Calu3 (cell line): ENCODE data around the gene E2F4. TPM values are rescaled to one million over a fixed set of nuclear protein-coding genes. Genes with fewer than 3 reads are reported as not detected.

Experiments
- BruUV-seq: library from RNA; stranded (reverse); fragments of 400-500 nt; replicated peaks from 2 replicates; lab custom pipeline; 2021; lab: Mats Ljungman, UMichigan
- CTCF ChIA-PET: fragments of 300-600 bp; sonication (Branson Sonifier 250); formaldehyde crosslinking; loops from one replicate; lab custom pipeline; 2022; ENCODE audit warnings: antibody characterized with exemption; lab: Charles Lee
- DNase-seq: peaks from one replicate; pipeline ENCODE4 v3.0.0; 2022
- H3K27ac Mint-ChIP-seq: one replicate; pipeline ENCODE4 v1.8.0; 2022; ENCODE audit warnings: mixed read lengths; ENCODE audit not compliant: unreplicated experiment
- H3K27me3 Mint-ChIP-seq: one replicate; pipeline ENCODE4 v1.8.0; 2022; ENCODE audit warnings: mixed read lengths; ENCODE audit not compliant: unreplicated experiment
- H3K36me3 Mint-ChIP-seq: one replicate; pipeline ENCODE4 v1.8.0; 2022; ENCODE audit warnings: mild to moderate bottlenecking, moderate library complexity, mixed read lengths; ENCODE audit not compliant: insufficient read depth, unreplicated experiment
- H3K4me1 Mint-ChIP-seq: one replicate; pipeline ENCODE4 v1.8.0; 2022; ENCODE audit warnings: mild to moderate bottlenecking, low read depth, mixed read lengths; ENCODE audit not compliant: unreplicated experiment
- H3K4me3 Mint-ChIP-seq: one replicate; pipeline ENCODE4 v1.8.0; 2022; ENCODE audit warnings: mild to moderate bottlenecking, low read depth, moderate library complexity, mixed read lengths; ENCODE audit not compliant: unreplicated experiment
- H3K9me3 Mint-ChIP-seq: one replicate; pipeline ENCODE4 v1.8.0; 2022; ENCODE audit warnings: low read depth, mixed read lengths; ENCODE audit not compliant: unreplicated experiment
- intact Hi-C: fragments of 100-400 bp; cut with micrococcal nuclease; formaldehyde crosslinking; loops from one replicate; pipeline ENCODE4 v1.10.0; 2022; ENCODE audit not compliant: unreplicated experiment
- total RNA-seq: library from RNA; stranded (reverse); gene quantifications from 2 replicates; pipeline ENCODE4 v1.2.3, GENCODE V29; 2022
- TF ChIP-seq, protein P1 (sequence below): fragments of 200-600 bp; IDR thresholded peaks from one replicate; pipeline ENCODE4 v1.8.0; 2022; ENCODE audit warnings: antibody characterized with exemption; ENCODE audit not compliant: unreplicated experiment

Gene E2F4
- total RNA-seq, 1 experiment from 2014 or later, result 95.3 TPM

DNA sequence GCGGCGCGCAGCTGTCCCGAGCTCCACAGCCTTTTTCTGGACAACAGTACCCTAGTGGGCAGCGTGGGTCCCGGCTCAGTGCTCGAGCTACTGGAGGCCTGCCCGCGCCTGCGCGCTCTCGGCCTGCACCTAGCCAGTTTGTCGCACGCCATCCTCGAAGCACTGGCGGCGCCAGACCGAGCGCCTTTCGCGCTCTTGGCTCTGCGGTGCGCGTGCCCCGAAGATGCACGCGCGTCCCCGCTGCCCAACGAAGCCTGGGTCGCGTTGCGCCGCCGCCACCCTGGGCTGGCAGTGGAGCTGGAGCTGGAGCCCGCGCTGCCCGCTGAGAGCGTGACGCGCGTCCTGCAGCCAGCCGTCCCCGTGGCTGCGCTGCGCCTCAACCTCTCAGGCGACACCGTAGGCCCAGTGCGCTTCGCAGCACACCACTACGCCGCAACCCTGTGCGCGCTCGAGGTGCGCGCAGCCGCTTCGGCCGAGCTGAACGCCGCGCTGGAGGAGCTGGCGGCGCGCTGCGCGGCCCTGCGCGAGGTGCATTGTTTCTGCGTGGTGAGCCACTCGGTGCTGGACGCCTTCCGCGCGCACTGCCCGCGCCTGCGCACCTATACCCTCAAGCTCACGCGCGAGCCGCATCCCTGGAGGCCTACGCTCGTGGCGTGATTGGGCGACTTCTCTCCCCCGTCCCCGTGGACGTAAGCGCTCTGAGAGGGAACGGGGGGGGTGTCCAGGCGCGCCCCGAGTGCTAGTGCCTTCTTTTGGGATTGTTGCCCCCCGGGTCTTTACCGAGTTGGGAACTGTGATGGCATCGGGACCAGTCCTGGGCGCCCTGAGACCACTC lies 28.6 kb upstream of the E2F4 start:
- Mint-ChIP-seq H3K4me1 (peaks cover 5% of the 10 kb centered on the region), H3K36me3 (peaks cover 54% of the 10 kb centered on the region), H3K4me3 (peak overlapping the region; percentile 28), H3K27me3 (no peaks in the 10 kb centered on the region), H3K9me3 (no peaks in the 10 kb centered on the region), H3K27ac (no peak overlapping the region)
- CTCF ChIA-PET, result interaction anchor here (0.6 kb wide), 1 partner anchor 413 kb away, joined by 8 read pairs; no protein-coding TSS in a partner anchor
- TF ChIP-seq, protein P1, sequence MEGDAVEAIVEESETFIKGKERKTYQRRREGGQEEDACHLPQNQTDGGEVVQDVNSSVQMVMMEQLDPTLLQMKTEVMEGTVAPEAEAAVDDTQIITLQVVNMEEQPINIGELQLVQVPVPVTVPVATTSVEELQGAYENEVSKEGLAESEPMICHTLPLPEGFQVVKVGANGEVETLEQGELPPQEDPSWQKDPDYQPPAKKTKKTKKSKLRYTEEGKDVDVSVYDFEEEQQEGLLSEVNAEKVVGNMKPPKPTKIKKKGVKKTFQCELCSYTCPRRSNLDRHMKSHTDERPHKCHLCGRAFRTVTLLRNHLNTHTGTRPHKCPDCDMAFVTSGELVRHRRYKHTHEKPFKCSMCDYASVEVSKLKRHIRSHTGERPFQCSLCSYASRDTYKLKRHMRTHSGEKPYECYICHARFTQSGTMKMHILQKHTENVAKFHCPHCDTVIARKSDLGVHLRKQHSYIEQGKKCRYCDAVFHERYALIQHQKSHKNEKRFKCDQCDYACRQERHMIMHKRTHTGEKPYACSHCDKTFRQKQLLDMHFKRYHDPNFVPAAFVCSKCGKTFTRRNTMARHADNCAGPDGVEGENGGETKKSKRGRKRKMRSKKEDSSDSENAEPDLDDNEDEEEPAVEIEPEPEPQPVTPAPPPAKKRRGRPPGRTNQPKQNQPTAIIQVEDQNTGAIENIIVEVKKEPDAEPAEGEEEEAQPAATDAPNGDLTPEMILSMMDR, result no peak
- no peak for DNase-seq
- BruUV-seq, result no TSS peak
- intact Hi-C loops, result loop anchor here (5.0 kb wide), 1 partner anchor 56 kb away; the partner anchor contains the start of gene PHAF1

DNA sequence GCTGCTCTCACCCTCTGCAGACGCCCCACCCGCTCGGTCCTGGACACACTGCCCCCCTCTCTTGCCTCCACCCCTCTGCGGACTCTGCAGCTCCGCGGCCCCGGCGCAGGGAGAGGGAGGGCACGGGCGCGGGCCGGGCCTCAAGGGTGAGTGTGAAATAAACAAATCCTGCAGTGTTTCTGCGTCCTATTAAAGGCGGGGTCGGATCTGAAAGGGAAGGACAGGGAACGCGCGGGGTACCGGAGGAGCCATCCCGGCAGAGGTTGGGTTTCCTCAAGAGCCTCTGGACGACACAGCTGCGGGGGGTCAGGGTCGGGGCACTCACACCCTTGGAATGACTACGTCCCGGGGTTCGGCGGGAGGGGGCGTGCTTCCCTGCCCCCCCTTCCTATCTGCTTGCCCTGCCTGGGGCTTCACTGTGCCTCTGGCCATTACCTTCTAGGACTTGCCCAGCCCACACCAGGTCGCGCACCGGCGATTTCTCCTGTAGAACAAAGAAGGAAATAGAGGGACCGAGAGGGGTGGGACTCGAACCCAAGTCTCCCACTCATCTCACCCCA lies 27.9 kb upstream of the E2F4 start:
- Mint-ChIP-seq H3K27me3 (no peaks in the 10 kb centered on the region), H3K27ac (no peak overlapping the region), H3K4me3 (peak overlapping the region; percentile 28), H3K36me3 (peaks cover 47% of the 10 kb centered on the region), H3K4me1 (no peaks in the 10 kb centered on the region), H3K9me3 (no peaks in the 10 kb centered on the region)
- BruUV-seq, result no TSS peak
- TF ChIP-seq, protein P1, result no peak
- CTCF ChIA-PET, result no interaction called here
- no peak for DNase-seq
- intact Hi-C loops, result loop anchor here (5.0 kb wide), 1 partner anchor 57 kb away; the partner anchor contains the start of gene PHAF1

DNA sequence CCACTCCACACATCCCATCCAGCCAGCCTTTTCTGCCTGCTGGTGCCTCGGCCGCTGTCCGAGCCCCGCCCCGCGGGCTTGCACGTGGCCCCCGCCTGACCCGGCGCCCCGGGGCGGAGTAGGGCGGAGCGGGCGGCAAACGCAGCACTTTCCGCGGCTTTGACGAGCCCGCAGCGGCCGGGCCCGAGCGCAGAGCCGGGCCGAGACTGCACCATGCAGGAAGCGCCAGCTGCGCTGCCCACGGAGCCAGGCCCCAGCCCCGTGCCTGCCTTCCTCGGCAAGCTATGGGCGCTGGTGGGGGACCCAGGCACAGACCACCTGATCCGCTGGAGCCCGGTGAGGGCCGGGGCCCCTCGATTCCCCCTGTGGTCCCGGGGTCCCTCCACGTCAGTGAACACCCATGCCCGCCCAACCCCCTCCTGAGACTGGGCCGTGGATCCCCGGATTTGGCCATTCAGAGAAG lies 27.3 kb upstream of the E2F4 start, which contains the start of gene HSF4:
Gene HSF4, plus strand, starts transcription at position 147 of the 463 bp plus-strand sequence. Its CDS starts 67 bp downstream, at position 214.
- Mint-ChIP-seq H3K27ac (no peak within 1 kb of the TSS), H3K4me1 (peaks cover under 1% of the 10 kb centered on the region), H3K4me3 (peak within 1 kb of the TSS; percentile 28), H3K36me3 (peaks cover 43% of the 10 kb centered on the region), H3K27me3 (no peaks in the 10 kb centered on the region), H3K9me3 (no peaks in the 10 kb centered on the region)
- intact Hi-C loops, result loop anchor here (5.0 kb wide), 1 partner anchor 57 kb away; the partner anchor contains the start of gene PHAF1
- CTCF ChIA-PET, result no interaction called here
- TF ChIP-seq, protein P1, result no peak
- DNase-seq, result no peak
- no TSS peak for BruUV-seq

DNA sequence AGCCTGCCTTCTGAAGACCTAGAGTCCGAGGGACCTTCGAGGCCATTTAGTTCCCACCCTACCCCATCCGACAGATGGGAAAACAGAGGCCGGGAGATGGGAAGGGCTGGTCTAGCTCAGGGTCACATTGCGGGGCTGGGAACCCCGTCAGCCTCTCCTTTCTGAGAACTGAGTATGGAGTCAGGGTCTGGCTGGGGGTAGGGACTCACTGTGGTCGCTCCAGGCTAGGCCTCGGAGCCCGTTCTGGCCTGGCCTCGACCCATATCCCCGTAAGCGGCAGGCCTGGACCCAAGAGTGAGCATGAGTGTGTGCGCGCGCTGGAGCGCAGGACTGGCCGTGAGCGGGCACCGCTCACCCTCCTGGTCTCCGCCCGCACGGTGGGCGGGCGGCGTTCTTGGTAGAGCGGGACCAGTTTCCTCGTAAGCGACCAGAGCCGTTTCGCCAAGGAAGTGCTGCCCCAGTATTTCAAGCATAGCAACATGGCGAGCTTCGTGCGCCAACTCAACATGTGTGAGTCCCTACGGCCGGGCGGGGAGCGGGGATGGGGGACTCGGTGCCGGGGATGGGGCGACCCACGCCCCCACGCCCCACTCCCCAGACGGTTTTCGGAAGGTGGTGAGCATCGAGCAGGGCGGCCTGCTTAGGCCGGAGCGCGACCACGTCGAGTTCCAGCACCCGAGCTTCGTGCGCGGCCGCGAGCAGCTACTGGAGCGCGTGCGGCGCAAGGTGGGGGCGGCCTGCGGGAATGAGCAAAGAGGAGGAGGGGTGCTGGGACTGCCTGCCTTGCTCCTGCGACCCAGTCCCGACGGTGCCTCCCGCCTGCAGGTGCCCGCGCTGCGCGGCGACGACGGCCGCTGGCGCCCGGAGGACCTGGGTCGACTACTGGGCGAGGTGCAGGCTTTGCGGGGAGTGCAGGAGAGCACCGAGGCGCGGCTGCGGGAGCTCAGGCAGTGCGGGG lies 26.6 kb upstream of the E2F4 start:
- CTCF ChIA-PET, result interaction anchor here (1.0 kb wide), 1 partner anchor 27 kb away, joined by 5 read pairs; no protein-coding TSS in a partner anchor
- Mint-ChIP-seq H3K4me1 (peaks cover 8% of the 10 kb centered on the region), H3K27me3 (no peaks in the 10 kb centered on the region), H3K36me3 (peaks cover 43% of the 10 kb centered on the region), H3K27ac (no peak overlapping the region), H3K4me3 (no peak overlapping the region), H3K9me3 (no peaks in the 10 kb centered on the region)
- intact Hi-C loops, result no loop called here
- no TSS peak for BruUV-seq
- no peak for DNase-seq
- TF ChIP-seq, protein P1, result no peak
